Frontal cortex (tissue), 4 donors: ENCODE measurements around the gene GSTA5. TPM values are rescaled to one million over a fixed set of nuclear protein-coding genes. Genes with fewer than 3 reads are reported as not detected.
"Not testable (repeated sequence)": the region's sequence is repeated elsewhere in the genome, so short reads cannot be mapped to it uniquely, and the experiment has no call there.

Source experiments
- DNase-seq, 2 donors: peaks; one replicate each; pipeline ENCODE4 v3.0.0; 2012; ENCODE audit warnings: low spot score in 2 of 2
- FAIRE-seq: peaks from 2 replicates; lab custom pipeline; 2012; peaks lifted over from hg19 to GRCh38; lab: Jason Lieb, UNC
- total RNA-seq: library from RNA; depleted of rRNA; stranded (reverse); fragments of >200 nt; gene quantifications from one replicate; pipeline ENCODE4 v1.2.3, GENCODE V29; 2014
- donor health status: control.
- donor health status: control.
- donor health status: control.

Gene GSTA5
- not detected for total RNA-seq

GRCh38 chr6:52840763-52841585, at the start of gene GSTA5:
TSS of gene GSTA5 (minus strand) at chr6:52840813.
- no peak for FAIRE-seq
- DNase-seq: no peak

- FAIRE-seq: no peak
These were observed 49.4 kb upstream of the GSTA5 start for GRCh38 chr6:52890018-52890417.

DNA sequence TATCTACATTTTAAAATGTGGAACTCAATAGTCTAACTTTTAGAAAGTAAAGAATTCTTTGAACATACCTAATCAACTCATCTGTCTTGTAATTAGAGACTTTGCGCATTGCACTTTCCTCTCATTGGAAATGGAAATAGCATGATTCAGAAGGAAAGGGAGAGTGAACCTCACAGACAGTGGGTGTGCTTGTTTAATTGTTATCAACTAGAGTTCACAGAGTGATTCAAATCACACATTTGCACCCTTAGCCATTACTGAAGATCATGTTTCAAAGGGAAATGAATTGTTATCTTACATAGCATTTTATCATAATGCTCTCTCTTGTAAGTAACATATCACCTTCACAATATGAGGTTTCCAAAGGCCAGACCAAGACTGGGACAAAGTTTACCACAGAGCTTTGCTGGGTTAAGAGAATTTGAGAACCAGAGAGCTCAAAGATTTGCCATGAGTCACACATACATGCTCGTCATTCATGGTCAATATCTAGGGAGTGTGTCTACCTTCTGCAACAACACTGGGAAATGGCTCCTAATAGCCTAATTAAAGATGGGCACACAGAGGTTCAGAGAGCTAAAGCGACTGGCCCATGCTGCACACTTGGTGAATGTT, 47.4 kb upstream of the GSTA5 start:
- FAIRE-seq (no peak), DNase-seq (no peak)

More at GRCh38 chr6:52890018-52890417, 49.4 kb upstream of the GSTA5 start:
- no peak for DNase-seq

- DNase-seq (peak; percentile 7 to 52), FAIRE-seq (no peak)
These were observed 41.6 kb upstream of the GSTA5 start for GRCh38 chr6:52881996-52882841.

DNA sequence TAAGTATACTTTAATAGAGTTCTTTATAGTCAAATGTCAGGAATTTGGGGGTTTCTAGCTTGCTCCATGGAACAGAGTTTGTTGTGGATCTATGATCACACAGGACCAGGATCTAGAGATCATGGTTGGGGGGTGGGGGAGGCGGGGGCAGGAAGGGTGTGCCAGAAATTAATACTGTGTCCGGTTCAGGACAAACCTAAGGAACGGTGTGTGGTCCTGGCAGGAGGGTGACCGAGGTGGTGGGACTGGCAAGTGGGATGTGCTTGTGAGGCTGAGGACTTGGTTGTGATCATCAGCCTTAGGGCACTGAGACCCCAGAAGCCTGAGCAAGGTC, 41.0 kb upstream of the GSTA5 start:
- DNase-seq (no peak), FAIRE-seq (no peak)

GRCh38 chr6:52877786-52878185, 37.2 kb upstream of the GSTA5 start:
- DNase-seq: no peak
- FAIRE-seq: no peak

DNA sequence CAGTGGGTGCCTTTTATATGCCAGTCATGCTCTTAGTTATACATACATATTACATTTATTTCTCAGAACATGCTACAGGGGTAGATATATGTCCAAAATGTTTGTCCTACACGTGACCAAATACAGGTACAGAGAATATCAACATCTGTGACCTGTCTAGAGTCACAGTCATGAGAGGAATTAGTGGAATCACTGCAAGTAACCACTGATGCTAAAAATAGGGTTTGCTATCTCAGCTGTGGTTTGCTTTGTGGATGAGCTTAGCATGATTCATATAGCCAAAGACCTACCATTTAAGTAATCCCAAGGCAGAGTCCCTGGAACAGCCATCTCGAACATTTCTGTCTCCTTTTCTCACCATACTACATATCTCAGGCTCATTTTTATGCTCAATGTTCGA, 36.6 kb upstream of the GSTA5 start:
- DNase-seq (no peak), FAIRE-seq (no peak)

DNA sequence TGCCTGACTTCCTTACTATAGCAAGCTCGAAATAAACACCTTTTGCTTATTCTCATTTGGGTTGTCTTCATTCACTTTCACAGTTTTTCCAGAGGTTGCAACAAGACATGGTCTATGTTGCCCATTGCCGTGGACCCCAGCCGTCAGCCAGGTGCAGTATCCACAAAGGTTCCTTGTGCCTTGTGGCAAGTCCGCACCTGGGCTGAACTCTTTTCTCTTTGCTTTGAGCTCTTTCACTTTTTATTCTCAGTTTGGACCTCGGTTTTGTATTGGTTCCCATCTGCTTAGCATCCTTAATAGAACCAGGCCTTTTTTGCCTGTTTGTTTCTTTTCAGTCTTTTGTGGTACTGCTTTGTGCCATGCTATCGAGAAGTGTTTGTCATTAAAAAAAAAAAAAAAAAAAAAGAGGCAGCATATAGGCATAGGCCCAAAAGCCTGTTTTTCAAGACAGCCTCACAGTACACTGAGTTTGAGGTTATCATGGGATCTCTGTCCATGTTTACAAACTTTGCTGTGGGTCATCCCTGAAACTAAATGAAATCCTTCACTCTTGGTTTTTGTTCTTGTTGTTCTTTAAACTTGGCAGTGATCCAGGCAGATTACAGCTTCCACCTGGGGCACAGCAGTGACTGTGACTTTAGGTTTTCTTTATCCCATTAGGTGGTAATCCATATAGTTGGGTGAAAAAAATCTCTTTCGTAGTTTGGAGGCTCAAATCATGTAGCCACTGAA, 35.6 kb upstream of the GSTA5 start:
- FAIRE-seq: no peak

DNA sequence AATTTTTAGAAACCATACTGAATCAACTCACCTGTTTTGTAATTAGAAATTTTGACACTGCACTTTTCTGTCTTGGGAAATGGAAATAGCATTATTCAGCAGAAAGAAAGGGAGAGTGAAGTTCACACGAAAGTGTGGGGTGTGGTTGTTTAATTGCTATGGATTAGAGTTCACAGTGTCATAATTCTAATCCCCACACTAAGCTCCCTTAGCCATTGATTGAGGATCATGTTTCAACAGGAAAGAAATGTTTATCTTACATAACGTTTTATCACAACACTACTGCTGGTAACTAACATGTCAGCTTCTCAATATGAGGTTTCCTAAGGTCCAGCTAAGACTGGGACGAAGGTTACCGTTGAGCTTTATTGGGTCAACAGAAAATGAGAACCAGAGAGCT, 31.4 kb upstream of the GSTA5 start:
- FAIRE-seq (no peak), DNase-seq (no peak)

More for the DNA sequence above, 35.6 kb upstream of the GSTA5 start:
- DNase-seq: no peak

- no peak for DNase-seq
- FAIRE-seq: no peak
These were observed 31.0 kb upstream of the GSTA5 start for GRCh38 chr6:52871621-52872020.

GRCh38 chr6:52870335-52871091, 29.9 kb upstream of the GSTA5 start:
- not testable (repeated sequence) for DNase-seq, FAIRE-seq

DNA sequence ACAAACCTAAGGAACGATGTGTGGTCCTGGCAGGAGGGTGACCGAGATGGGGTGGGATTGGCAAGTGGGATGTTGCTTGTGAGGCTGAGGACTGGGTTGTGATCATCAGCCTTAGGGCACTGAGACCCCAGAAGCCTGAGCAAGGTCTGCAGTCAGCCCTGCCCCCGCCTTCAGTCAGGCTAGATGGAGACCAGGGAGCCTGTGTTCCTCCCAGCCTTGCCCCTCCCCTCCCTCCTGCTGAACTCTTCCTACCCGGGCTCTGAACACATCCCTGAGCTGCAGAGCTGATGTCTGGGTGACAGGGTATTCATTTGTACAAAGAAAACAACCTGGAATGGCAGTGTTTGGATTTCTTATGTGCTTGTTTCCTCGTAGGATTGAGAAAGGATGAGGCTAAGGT, 28.3 kb upstream of the GSTA5 start:
- not testable (repeated sequence) for FAIRE-seq, DNase-seq

DNA sequence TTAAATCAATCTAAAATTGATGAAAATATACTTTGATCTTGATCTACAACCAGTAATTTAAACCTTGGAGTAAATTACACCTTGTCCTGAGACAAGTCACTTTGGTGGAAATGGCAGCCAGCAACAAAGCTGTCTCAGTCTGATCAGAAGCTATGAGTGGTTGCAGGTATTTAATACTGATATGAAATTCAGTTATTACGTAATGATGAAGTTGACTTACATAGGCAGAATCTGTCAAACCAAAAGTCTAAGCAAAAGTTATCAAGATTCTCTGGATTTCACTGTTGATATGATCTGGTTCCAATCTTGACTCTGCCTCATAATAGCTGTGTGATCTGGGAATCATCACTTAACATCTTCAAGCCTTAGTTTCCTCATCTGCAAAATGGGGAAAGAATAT, 27.6 kb upstream of the GSTA5 start:
- no peak for DNase-seq
- no peak for FAIRE-seq

GRCh38 chr6:52861151-52861550, 20.5 kb upstream of the GSTA5 start:
- DNase-seq, FAIRE-seq: not testable (repeated sequence)

DNA sequence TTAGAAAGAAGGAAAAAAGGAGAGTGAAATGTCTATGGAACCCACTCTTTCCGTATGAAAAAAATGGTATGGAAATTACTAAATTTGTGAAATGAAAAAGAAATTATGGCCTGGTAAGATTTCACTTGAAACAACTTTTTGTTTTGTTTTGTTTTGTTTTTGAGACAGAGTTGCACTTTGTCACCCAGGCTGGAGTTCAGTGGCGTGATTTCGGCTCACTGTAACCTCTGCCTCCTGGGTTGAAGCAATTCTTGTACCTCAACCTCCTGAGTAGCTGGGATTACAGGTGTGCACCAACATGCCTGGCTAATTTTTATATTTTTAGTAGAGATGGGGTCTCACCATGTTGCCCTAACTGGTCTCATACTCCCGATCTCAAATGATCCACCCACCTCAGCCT, 17.8 kb upstream of the GSTA5 start:
- FAIRE-seq: no peak

DNA sequence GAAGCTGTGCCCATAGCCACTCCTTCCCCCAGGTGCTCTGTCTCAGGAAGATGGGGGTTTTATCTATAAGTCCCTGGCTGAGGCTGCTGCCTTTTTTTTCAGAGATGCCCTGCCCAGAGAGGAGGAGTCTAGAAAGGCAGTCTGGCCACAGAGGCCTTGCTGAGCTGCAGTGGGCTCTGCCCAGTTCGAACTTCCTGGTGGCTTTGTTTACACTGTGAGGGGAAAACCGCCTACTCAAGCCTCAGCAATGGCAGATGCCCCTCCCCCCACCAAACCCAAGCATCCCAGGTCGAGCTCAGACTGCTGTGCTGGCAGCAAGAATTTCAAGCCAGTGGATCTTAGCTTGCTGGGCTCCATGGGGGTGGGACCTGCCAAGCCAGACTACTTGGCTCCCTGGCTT, 15.5 kb upstream of the GSTA5 start:
- FAIRE-seq: not testable (repeated sequence)

More for the DNA sequence above, 17.8 kb upstream of the GSTA5 start:
- DNase-seq: no peak

GRCh38 chr6:52849137-52849536, 8.5 kb upstream of the GSTA5 start:
- DNase-seq (no peak), FAIRE-seq (no peak)

More for the DNA sequence above, 15.5 kb upstream of the GSTA5 start:
- not testable (repeated sequence) for DNase-seq

DNA sequence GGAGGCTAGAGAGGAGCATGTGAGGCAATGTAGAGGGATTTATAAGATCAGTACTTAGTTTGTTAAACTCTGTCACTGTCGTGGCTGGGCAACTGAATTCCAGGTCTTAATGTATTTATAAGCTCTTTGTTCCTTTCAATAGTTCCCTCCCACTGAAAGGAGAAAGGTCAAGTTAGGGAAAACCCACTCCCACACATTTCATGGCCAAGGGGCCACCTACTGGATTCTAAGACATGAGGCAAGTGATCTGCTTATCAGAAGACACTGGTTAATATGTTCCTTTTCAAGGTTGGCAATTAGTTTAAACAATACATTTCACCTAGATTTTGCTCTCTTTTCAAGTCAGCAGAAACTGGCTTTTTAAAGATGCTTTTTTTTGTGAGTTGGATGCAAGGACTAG, 5.4 kb upstream of the GSTA5 start:
- DNase-seq (no peak), FAIRE-seq (no peak)

DNA sequence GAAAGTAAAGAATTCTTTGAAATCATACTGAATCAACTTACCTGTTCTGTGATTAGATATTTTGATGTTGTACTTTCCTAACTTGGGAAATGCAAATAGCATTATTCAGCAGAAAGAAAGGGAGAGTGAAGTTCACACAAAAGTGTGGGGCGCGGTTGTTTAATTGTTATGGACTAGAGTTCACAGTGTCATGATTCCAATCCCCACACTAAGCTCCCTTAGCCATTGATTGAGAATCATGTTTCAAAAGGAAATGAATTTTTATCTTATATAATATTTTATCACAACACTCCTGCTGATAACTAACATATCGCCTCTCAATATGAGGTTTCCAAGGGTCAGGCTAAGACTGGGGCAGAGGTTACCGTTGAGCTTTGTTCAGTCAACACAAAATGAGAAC, 3.0 kb upstream of the GSTA5 start:
- FAIRE-seq (no peak), DNase-seq (no peak)
